Esophagus muscularis mucosa (tissue), 3 donors: ENCODE measurements around the gene GNA12.
"Not testable (repeated sequence)": the region's sequence is repeated elsewhere in the genome, so short reads cannot be mapped to it uniquely, and the experiment has no call there.

Experiments used
- CTCF ChIP-seq, 3 experiments: fragments of 200-600 bp in 2 of 3; fragments of 450-650 bp in 1 of 3; sonication (generic) in 2 of 3; IDR thresholded peaks; one replicate each; pipeline ENCODE4 v1.5.1; 2017 to 2019; ENCODE audit warnings: antibody characterized with exemption in 3 of 3, mild to moderate bottlenecking in 2 of 3, moderate library complexity in 1 of 3
- POLR2AphosphoS5 ChIP-seq, 2 donors: sonication (generic); formaldehyde crosslinking; IDR thresholded peaks; one replicate each; pipeline ENCODE4 v1.6.1; 2017; ENCODE audit warnings: antibody characterized with exemption in 2 of 2

GRCh38 chr7:2691932-2692439 lies 152.1 kb downstream of the GNA12 start:
- not testable (repeated sequence) for TF ChIP-seq CTCF, POLR2AphosphoS5 (IDR thresholded peaks at IDR 0.05)
